Measurements from ENCODE around the gene DROSHA.

Gene DROSHA

DNA sequence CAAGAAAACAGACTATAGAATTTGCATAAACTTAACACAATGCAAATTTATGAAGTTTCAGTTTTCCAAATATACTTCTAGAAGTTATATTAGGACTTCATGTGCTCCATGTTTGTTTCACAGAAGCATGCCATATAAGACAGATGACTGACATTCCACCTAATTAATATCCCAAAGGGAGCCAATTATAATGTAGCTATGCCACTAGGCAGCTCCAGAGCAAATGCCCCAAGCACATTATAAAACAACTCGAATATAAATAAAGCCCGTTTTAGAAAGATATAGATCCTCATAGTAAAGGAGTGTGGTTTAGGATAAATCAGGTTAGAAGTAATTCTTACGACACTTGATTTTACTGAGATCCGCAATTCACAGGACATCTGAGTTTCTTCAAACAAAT, 8.9 kb downstream of the DROSHA start:
- no peak for DNase-seq

DNA sequence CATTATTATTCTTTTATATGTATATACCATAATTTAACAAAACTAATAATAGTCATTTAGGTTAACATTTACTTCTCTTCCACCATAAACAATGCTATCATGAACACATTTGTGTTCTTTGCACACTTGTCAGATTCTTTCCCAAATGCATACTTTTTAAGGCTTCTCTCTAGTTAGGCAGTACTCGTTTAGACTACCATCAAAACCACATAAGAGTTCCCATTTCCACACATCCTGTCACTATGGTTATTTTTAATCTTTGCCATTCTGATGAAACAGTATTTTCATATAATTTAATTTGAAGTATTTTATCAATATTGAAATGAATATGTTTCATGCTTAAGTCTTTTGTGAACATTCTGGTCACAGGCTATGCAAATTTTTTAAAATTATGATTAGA, 15.1 kb downstream of the DROSHA start:
- no peak for DNase-seq

DNA sequence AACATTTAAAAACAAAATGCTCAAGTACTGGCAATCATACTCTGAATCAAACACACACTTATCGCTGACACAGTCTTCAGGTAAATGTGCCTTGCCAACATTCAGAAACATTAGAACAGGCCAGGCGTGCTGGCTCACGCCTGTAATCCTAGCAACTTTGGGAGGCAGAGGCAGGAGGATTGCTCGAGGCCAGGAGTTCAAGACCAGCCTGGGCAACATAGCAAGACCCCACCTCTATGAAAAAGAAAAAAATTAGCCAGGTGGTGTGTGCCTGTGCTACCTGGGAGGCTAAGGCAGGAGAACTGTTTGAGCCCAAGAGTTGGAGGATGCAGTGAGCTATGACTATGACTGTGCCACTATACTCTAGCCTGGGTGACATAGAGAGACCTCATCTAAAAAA, 20.6 kb downstream of the DROSHA start:
- no peak for DNase-seq

DNA sequence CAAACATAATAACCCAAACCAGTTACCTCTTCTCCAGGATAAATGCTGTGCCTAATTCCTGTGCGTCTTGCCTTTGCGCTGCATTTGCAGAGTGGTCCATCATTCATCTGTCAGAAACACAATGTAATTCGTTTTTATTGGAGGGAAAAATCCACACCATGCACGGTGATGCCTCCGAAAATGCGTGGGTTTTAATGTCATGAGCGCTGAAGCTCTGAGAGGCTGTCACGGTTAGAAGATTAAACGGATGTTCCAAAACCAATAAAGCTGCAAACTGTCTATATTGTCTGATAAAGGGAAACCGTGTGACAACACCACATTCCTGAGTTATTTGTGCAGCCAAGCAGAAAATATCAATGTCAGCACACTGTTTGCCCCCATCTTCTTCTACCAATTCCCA, 27.4 kb downstream of the DROSHA start:
- no peak for DNase-seq

DNA sequence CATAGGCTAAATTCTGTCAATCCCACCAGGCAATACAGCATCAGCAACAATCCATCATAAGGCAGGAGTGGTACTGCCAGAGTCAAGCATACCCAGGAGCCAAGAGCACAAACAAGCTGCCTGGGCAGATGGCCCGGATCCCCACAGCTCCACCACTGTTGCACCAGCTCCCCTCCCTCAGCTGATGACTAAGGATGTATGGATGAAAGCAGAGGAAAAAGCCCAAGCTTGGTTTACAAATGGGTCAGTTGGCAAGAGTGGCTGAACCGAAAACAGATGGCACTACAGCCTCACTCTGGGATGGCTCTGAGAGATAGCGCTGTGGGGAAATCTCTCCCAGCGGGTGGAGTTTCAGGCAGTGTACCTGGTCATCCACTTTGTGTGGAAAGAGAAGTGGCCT, 29.4 kb downstream of the DROSHA start:
- peak in 2 of 51 donors; percentile 4 to 21 for DNase-seq

DNA sequence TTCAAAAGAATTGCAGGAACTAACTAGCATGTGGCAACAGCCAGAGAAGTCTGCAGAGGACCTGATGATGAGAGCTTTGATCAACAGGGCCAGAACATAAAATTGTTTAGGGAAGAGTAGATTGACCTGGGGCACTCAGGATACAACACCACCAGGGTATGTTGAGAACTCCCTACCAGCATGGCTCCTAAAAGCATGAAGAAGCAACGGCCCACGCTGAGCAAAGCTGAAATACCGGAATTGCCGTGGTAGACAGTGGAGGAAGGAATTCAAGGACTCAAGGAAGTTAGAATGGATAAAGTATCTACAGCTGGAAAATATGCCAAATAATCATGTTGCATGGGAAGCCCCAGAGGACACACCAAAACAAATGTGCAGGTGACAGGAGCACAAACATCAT, 31.6 kb downstream of the DROSHA start:
- no peak for DNase-seq

DNA sequence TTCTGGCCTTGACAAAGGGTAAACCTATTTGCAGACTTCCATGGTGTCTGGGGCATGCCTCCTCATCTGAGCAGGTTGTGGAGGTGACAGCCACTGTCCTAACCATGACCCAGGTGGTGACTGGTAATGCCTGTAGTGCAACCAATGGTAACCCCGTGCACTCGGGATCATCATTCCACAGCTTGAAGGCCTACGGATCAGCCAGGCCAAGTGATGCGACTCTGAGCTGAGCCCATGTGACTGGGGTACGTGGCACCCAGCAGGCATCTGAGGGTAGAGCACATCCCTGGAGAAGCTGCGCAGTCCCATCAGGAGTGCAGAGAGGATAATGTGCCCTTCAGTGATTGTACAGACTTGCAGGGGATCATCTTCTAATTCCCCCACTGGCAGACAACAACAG, 35.0 kb downstream of the DROSHA start:
- DNase-seq: no peak

DNA sequence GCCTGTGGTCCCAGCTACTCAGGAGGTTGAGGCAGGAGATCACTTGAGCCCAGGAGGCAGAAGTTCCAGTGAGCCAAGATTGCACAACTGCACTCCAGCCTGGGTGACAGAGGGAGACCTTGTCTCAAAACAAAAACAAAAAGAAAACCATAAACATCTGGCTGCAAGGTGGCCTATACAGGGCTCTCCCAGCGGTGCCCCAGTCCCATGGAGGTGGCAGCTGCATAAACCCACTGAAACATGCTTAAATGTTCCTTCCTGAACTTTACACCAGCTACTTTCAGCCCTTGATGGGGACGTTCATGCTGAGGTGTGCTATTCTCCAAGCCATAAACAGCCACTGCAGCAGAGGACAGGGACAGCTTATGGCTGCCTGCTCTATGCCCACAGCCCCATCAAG, 35.6 kb downstream of the DROSHA start:
- DNase-seq: no peak

DNA sequence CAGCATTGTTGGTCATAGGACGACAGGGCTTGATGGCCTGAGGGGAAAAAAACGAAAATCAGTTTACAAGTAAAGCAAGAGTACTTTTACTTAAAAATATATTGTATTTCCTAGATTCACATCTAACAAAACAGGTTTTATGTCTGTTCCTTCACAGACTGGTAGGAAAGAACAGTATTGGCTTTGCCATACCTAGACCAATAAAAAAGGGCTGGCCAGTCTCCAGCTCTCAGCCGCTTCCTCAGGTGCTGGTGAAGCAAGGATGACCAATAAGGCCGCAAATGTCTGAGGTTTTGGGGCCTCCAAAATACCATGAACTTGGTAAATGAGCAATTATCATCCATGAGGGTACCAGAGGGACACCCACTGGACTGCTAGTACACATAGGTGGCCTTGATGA, 36.6 kb downstream of the DROSHA start:
- DNase-seq: no peak

DNA sequence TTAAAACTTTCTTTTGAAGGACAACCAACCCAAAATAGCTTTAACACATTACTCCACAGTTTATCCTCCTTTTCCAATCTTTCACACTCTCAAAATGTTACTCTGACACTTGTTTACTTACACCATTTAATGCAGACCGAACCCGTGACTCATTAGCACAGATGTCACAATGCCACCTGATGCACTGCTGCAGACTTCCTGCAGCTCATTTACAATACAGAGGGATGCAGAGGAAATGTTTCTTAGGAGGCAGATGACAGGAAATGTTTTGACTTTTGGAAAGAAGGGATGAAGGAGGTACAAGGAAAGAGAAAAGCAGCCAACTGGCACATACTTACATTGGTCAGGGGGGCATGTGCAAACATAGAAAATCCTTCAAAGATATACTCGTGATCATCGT, 39.0 kb downstream of the DROSHA start:
- DNase-seq: peak in 2 of 51 donors; percentile 12 to 18

DNA sequence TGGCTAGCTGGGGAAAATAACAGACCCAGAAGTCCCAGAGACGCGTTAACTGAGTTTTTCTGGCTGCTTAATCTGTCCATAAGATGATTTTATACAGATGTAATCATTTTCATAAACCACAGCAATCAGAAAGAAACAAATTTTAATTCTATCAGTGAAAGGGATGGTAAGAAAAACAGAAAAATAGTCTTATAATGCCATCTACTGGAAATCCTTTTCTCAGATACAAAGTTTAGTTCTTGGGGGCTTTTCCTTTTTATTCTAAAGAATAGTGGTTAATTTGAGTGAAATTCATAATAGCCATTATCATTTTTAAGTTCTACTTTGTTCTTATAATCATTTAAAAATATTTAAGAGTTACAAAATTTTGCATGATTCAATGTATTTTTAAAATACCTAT, 44.4 kb downstream of the DROSHA start:
- no peak for DNase-seq

DNA sequence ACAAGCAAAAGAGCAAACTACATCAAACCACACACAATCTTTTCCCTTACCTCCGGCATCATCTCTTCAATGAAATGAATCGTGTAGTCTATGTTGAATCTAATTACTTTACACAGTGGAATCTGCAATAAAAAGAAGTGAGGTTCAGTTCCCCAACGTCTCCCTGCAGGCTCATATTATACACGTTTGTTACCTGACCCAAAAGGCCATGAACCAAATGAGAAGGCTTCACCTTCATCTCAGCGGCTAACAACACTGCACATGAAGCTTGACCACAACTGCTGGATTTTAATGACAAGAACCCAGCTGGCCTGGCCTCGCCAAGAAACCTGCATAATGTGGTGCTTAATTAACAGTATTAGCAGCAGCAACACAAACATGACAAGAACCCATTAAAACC, 45.5 kb downstream of the DROSHA start:
- DNase-seq: no peak

DNA sequence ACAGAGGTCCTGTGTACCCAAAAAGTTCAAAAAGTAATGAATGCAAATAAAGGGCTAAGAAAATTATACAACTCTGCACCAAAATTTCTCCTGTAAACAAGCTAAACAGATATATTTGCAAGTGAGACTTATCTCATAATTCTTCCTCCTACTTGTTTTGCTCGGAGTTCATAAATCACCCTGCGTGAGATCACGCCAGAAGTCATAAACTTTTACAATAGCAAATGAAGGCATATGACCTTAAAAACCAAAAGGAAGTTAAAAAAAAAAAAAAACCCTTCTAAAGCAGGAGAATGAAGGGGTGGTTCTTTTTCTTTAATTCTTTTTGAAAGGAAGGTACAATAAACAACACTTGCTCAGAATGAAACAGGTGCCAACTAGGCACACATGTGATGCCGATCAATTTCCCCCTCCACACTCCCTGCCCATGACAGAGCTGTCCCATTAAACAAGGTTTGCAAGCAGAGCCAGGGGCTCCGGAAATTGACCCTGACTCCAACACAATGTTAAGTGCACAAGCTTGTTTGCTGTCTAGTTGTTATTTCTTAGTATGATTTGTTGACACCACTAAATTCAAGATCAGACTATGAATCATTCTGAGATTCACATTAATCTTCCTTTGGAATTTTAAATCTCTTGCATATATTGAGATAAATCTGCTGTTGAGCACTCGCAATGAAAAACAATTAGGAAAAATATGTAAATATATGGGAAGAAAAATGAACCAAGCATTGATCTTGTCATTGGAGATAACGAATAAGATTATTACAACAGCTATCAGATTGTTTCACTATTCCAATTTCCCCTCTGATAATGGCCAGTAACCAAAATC, 46.3 kb downstream of the DROSHA start:
- DNase-seq: no peak

DNA sequence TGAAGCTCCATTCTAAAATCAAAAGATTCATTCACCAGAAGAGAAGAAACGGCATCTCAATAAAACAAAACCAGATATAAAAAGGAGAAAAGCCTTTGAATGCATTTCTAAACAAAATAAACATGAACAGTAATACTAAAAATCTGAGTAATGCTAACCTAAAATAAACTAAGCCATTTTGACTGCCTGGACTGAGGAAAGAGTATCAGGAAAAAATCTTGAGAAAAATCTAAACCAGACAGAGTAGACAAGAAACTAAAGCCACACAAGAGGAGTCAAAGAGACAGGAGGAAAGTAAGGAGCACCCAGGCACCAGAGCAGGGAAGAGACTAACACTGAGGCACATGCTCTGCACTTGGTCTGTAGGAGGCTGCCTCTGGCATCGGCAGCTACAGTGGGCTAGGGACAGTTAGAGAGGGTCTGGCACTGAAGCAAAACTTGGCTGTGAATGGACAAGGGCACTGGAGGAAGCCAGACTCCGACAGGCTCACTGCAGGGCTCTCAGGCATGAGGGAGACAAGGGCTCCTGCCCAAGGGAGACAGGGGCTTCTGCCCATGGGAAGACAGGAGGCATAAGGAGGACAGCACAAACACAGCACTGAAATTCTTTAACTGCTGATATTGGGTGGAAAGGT, 50.2 kb downstream of the DROSHA start:
- DNase-seq: peak in 6 of 51 donors; percentile 6 to 27 (median 14)

DNA sequence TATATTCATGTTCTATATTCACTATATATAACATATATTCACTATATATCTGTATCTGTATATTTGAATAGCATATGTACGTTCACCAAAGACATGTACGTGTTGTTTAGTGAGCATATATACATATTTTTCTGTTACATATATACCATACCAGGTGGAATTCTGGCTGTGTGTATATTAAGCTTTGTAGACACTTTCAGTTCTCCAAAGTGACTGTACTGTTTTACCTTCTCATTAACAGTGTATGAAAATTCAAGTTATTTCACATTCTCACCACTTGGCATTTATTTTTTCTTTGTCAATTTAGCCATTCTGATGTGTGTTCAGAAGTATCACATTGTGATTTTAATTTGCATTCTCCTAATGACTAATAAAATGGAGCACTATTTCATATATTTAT, 52.2 kb downstream of the DROSHA start:
- DNase-seq: no peak

DNA sequence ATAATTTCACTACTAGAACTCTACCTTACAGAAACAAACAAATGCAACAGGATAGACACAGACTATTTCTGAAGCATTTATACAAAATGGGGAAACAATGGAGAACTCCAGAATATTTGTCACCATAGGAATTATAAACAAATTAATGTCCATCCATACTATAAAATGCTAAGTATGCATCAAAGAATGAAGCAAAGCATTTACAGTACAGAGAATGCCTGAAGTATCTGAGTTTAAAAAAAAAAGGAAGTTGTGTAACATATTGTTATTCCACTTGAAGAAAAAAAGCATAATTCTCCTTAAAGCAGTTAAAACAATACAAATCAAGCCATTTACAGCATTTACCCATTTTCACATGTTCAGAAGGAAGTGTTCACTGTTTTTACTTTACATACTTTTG, 53.0 kb downstream of the DROSHA start:
- DNase-seq: no peak

DNA sequence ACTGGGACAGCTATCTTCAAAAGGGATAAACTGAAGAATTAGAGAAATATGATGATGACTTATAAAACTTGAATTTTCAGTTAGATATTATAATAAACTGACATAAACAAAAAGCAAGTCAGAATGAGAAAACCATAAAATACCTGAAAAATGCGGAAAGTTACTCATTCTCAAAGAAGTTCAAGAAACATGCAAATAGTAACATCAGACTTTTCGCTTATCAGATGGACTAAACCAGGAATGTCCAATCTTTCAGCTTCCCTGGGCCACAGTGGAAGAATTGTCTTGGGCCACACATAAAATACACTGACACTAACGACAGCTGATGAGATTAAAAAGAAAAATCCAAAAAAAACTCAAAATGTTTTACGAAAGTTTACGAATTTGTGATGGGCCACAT, 53.9 kb downstream of the DROSHA start:
- DNase-seq: no peak

DNA sequence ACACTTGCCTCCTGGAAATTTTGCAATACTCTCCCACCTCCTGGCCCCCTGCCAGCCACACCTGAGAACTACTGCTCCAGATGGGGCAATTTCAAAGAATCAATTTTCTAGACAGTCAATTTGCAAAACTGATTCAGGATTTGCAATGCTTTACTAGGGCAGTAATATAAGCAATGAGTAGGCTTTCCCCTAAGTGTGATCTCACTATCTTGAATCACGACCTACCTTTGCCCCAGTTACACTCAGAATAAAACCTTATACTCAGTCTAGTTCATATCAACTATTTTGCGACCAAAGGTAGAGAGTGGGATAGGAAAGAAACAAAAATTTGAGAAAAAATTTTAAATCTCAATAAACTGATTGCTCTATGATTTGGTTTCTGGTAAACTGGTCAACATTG, 54.4 kb downstream of the DROSHA start:
- no peak for DNase-seq

DNA sequence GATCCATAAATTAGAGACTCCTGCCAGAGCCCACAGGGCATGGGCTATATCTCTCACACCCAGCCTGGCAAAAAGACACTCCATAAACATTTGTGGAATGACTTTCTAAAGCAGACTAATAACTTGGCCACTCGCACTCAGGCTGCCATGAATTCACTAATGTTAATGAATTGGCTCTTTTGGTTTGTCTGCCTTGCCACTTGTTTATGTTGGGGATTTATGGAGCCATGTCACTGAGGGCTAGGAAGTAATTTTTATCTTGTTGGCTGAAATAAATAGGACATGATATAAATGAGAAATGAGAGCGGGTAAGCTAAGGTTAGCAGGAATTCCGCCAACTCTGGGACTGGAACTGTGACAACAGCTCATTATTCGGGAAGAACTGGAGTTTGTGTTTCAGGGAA, 55.2 kb downstream of the DROSHA start:
- peak in 13 of 51 donors; percentile 0 to 29 (median 11) for DNase-seq

DNA sequence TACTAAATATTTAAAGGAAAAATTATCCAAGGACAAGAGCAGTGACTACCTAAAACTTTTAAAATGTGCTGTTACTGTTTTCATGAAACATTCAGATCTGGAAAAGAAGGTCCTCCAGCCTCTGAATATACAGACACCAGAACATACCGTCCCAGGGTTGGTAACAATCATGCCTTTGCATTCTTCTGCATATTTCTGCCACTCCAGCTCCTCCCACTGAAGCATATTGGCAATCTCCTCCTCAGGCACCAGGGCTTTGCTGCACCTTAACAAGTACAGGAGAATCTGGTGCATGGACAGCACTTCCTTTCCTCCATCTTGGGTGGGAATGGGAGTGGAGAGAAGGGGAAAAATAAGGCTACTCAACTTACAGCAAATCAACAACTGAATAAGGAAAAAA, 60.0 kb downstream of the DROSHA start:
- no peak for DNase-seq

DNA sequence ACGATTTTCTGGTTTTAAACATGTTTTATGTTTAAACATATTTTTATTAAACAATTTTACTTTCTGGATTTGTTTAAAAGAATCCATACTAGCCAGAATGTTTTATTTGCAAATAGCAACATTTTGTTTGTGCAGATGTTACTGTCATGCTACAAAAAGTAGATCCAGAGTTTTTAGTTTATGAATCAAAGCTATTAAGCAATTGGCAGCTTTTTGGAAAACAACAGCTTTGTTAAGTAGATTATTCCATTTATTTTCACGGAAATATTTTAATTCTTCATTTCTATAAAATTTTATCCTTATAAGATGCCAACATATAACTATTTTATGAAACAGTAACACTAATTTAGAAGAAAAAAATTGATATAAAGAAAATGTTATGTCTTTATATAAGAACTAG, 60.9 kb downstream of the DROSHA start:
- no peak for DNase-seq

DNA sequence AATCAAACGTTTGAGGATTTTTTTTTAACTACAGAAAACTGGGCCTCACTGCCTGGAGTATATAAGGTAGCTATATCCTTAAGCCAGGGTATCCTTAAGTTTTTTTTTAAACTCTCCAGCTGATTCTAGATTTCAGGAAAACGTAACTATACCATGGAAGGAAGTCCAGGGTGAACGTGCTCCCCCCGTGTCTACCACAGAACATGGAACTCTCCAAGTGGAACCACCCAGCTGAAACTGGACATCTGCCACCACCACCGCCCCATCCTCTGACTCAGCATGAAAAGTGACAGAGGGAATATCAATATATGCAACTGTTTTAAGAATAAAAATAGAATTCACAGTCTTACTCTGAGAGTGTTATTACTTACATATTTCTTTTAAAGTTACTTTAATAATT, 61.3 kb downstream of the DROSHA start:
- DNase-seq: no peak

DNA sequence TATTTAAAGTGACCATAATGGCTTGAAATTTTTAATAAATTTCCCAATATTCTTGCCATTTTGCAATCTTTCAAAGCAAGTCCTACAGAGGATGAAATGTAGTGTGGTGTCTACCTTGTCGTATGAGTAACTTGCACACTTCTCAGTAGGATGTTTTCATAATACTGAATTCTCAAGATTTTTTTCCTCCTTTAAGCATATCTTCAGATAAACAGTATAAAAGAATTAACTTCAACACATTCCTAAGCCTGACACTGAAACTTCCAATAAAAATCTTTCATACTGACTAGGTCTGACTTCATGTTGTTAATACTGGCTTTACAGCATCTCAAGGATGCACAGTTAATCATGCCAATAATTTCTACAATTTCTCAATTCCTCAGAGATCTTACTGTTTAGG, 62.0 kb downstream of the DROSHA start:
- DNase-seq: no peak
